Stimulated activated CD8-positive, alpha-beta memory T cell treated with anti-CD3 and anti-CD28 coated beads, Interleukin-2, amount 100 ng/mL, for 48 hours (primary cell): Measurements from ENCODE around the gene STX18.
"Not testable (repeated sequence)": the region's sequence is repeated elsewhere in the genome, so short reads cannot be mapped to it uniquely, and the experiment has no call there.

ENCODE experiments used
- DNase-seq, 2 donors: peaks; one replicate each; pipeline ENCODE4 v3.0.0-alpha.2; 2020; ENCODE audit warnings: low read depth in 2 of 2

STX18 gene

GRCh38 chr4:4541661-4542570 lies at the start of gene STX18:
TSS of gene STX18 (minus strand) at chr4:4542048. CDS start at chr4:4541964, 84 bp downstream.
- DNase-seq: peak; percentile 71 to 86

- no peak for DNase-seq
These were observed 49.2 kb upstream of the STX18 start for GRCh38 chr4:4591071-4591470.

- no peak for DNase-seq
These were observed 48.7 kb upstream of the STX18 start for GRCh38 chr4:4590546-4590945.

DNA sequence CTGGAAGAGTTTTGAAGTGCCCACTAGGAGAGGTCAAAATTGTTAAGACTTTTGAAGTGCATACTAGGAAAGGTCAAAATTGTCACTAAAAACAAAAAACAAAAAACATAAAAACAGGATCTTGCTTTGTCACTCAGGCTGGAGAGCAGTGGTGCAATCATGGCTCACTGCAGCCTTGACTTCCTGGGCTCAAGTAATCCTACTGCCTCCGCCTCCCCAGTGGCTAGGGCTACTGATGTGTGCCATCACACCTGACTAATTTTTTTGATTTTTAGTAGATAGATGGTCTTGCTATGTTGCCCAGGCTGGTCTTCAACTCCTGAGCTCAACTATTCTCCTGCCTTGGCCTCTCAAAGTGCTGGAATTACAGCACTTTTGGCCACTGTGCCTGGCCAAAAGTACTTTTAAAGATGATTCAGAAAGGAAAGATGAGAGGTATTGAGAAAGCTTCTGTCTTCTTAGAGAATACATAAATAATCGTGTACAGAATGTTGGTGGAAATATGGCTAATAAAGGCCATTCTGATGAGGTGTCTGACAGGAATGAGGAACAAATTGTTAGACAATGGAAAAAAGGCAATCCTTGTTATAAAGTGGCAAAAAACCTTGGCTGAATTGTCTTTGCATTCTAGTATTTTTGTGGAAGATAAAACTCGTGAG lies 43.3 kb upstream of the STX18 start:
- no peak for DNase-seq

DNA sequence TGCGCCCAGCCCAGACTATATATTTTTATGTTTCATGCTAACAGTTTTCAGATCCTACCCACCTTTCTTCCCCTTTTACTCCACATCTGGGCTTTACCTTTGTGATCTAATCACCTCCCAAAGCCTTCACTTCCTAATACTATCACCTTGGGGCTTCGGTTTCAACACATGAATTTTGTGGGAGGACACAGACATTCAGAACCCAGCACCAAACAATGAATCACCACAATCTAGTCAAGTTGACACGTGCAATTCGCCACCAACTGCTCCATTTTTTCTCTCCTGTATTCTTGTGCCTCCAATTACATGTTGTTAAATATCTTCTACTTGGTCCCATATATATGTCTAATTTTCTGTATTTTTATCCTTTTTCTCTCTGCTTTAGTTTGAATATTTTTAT lies 41.8 kb upstream of the STX18 start:
- no peak for DNase-seq

- DNase-seq: no peak
These were observed 40.8 kb upstream of the STX18 start for GRCh38 chr4:4582653-4583052.

DNA sequence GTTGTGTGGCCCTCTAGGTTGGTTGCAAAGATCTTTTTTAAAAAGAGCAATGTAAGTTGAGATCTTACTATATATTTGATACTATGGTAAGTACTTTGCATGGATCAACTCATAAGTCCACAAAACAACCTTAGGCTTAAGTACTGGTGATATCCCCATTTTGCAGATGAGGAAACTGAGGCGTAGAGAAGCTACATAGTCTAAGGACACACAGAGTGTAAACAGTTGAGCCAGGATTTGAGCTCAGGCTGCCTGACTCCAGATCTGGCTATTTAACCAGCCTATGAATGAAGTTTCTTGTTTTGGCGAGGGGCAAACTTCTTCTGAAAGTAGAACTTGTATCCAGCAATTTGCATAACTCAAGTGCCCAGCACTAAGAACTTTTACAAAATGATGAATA lies 38.6 kb upstream of the STX18 start:
- no peak for DNase-seq

DNA sequence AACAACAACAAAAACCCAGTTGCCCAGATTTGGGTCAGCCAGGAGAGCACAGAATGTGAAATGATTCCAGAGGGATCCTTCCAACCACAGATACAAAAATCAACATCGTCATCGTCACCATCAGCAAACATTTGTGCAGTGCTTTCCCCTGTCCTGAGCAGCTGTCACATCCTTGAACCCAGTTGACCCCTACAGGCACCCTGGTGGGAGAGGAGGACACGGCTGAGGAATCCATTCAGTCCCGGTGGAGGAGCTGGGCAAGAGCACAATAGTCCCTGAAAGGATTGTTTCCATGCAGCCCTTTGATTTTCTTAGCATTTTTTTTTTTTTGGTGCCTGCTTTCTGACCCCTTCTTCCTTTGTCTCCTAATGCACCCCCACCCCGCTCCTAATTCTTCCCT lies 37.1 kb upstream of the STX18 start:
- no peak for DNase-seq

- no peak for DNase-seq
These were observed 35.6 kb upstream of the STX18 start for GRCh38 chr4:4577359-4577875.

DNA sequence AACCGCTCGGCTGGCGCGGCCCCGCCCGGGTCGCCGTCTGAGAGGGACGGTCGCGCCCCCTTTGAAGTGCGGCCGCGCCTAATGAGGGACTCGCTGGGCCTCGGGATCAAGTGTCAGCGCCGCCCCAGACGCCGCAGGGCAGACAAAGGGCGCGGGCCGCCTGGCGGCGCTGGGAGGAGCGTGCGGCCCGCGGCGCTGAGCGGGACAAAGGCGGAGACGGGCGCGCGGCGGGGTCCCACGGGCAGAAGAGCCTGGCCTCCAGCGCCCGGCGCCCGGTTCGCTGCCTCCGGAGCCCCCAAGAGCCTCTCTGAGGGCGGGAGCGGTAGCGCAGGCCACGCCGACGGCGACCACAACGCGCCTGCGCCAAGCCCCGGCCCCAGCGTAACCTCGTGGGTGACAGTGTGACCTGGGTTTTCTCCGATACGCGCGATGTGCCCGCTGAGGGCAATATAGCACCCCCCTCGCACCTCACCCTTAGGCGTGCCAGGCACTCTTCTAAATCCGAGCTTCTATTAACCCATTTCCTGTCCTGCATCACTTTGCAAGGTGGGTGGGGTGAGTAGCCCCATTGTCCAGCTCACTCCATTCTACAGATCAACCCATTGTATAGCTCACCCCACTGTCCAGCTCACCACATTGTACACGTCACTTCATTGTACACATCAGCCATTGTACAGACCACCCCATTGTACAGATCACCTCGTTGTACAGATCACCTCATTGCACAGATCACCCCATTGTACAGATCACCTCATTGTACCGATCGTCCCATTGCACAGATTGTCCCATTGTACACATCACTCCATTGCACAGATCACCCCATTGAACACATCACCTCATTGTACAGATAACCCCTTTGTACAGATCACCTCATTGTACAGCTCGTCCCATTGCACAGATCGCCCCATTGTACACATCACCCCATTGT lies 33.7 kb upstream of the STX18 start:
- peak; percentile 44 for DNase-seq

- DNase-seq: no peak
These were observed 32.9 kb upstream of the STX18 start for GRCh38 chr4:4574792-4575191.

GRCh38 chr4:4574052-4574451 lies 32.2 kb upstream of the STX18 start:
- DNase-seq: no peak

- no peak for DNase-seq
These were observed 31.0 kb upstream of the STX18 start for GRCh38 chr4:4572821-4573220.

- not testable (repeated sequence) for DNase-seq
These were observed 28.0 kb upstream of the STX18 start for GRCh38 chr4:4569861-4570260.

- no peak for DNase-seq
These were observed 27.1 kb upstream of the STX18 start for GRCh38 chr4:4568806-4569427.

GRCh38 chr4:4566359-4566758 lies 24.5 kb upstream of the STX18 start:
- not testable (repeated sequence) for DNase-seq

- no peak for DNase-seq
These were observed 22.7 kb upstream of the STX18 start for GRCh38 chr4:4564522-4564921.

DNA sequence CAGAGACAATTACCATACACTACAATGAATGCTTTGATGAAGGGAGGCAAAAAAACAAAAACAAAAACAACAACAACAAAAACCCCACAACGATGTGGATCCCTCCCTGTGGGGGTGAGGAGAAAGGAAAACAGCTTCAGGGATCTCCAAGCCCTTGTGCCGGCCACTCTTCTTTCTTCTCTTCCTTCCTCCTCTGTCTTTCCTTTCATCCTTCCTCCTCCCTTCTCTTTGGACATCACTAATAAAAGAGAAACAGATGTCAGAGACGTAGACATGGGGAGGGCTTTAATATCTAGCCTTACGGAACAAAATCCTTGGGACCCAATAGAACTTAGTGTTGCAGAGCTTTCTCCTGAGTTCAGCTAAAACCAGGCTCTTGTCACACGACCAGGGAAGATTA lies 18.8 kb upstream of the STX18 start:
- no peak for DNase-seq

- no peak for DNase-seq
These were observed 18.3 kb upstream of the STX18 start for GRCh38 chr4:4560136-4560535.

DNA sequence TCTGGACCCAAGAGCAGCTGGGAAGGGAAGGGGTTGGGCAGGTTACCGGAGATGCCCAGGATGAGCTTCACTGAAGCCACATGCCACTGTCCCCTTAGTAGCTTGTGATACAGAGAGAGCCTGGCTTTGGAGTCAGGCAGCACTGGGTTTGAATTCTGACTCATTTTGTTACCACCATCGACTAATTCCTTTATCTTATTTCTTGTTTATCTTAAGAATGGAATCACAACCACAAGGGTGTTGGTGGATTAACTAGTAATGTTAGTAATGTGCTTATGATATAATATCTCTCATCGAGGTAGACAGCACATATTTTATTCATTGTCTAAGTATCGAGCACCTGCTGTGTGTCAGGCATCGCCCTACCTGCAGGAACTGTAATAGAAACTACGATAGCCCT lies 17.7 kb upstream of the STX18 start:
- no peak for DNase-seq

DNA sequence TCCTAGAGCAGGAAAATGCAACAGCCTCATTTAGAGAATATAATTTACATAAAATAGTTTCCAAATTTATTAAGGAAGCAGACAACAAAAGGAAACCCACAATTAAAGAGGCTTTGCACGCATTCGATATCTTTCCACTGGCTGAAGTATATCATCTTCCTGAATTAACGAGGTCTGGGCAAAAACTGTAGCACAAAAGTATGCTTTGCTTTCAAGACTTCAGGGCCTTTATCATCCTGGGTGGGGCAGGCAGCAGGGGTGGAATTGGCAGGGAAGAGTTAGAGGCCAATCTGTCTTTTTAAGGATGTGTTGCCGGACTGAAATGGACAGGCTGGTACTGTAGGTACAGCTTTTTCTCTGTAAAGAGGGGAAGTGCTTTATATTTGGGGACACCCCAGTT lies 17.0 kb upstream of the STX18 start:
- no peak for DNase-seq
